Pulmonary artery endothelial cell (primary cell): ENCODE results near the gene COL23A1. TPM values are rescaled to one million over a fixed set of nuclear protein-coding genes. Genes with fewer than 3 reads are reported as not detected.

Experiments used
- DNase-seq: peaks from one replicate; pipeline ENCODE4 v3.0.0-alpha.2; 2011; ENCODE audit warnings: low read depth, low spot score
- total RNA-seq: library from RNA; depleted of rRNA; stranded (reverse); fragments of >200 nt; gene quantifications from 2 replicates; pipeline ENCODE4 v1.2.3, GENCODE V29; 2014

The COL23A1 gene
- total RNA-seq, 1 donor from 2014 or later, result not detected

- no peak for DNase-seq
These were observed 111.8 kb downstream of the COL23A1 start for GRCh38 chr5:178478370-178478769.

GRCh38 chr5:178477802-178478201 lies 112.4 kb downstream of the COL23A1 start:
- DNase-seq, result no peak

- no peak for DNase-seq
These were observed 113.0 kb downstream of the COL23A1 start for GRCh38 chr5:178476972-178477754.

DNA sequence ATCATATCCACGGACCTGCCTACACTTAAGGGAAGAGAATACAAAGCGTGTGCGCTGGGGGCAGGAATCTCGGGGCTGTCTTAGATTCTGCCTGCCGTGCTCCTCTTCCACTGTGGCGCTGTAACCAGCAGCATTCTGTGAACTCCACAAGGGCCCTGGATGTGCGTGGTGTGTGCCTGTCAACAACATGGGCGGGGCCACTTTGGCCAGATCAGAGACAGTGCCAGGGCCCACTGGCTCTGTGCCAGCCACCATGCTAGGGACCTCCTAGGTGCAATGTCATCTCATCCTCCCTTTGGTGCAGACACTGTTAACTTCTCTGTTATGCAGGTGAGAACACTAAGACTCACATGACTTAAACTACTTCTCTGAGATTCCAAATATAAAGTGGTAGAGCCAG lies 113.7 kb downstream of the COL23A1 start:
- DNase-seq, result no peak

- no peak for DNase-seq
These were observed 114.8 kb downstream of the COL23A1 start for GRCh38 chr5:178475422-178475821.

DNA sequence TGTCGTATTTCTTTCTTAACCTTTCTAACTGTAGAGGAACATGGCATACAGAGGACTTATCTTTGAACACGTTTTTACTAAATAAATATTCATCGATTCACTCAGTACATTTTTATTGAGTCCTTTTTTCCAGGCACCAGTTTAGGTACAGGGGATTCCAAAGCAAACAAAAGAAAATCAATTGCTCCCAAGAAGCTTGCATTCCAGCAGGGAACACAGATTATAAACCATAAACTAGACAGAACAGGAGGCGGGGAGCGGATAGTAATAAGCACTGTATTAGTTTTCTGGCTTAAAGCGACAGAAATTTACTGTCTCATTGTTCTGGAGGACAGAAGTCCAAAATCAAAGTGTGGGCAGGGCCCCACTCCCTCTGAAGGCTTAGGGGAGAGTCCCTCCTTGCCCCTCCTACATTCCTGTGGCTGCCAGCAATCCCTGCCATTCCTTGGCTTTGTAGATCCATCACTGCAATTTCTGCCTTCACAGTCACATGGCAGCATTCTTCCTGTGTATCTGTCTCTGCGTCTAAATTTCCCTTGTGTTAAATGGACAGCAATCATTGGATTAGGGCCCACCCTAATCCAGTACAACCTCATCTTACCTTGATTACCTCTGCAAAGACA lies 115.5 kb downstream of the COL23A1 start:
- no peak for DNase-seq

GRCh38 chr5:178473854-178474253 lies 116.3 kb downstream of the COL23A1 start:
- no peak for DNase-seq

DNA sequence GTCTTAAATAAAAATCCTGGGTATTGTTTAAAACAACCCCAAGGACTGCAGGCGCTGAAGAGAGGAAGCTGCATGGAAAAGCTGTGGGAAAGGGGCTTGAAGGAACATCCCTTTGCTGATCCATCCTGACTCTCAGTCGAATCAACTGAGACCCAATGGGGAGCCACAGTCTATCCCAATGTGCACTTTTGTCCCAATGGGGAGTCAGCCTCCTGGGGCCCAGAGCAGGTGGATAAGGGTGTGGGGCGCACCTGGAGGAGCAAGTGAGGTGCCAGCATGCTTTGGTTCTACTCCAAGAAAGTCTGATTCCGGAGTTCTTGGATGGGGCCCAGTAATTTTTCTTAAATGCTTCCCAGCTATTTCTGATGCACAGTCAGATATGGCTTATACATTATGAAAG lies 118.1 kb downstream of the COL23A1 start:
- no peak for DNase-seq

DNA sequence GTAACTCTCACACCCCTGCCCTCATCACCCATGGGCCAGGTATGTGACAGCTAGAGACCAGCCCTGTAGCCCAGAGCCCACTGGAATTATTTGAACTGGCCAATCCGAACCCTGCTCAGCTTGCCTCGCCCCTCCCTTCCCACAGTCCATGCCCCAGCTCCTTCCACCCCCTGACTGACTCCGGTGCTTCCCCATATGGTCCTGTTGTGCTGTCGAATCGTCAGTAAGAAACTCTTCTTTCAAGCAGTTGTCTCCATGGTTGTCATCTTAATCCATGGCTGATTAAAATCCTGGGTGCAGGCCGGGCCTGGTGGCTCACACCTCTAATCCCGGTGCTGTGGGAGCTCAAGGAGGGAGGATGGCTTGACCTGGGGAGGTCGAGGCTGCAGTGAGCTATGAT lies 118.5 kb downstream of the COL23A1 start:
- DNase-seq, result no peak

GRCh38 chr5:178470760-178471025 lies 119.5 kb downstream of the COL23A1 start:
- no peak for DNase-seq

DNA sequence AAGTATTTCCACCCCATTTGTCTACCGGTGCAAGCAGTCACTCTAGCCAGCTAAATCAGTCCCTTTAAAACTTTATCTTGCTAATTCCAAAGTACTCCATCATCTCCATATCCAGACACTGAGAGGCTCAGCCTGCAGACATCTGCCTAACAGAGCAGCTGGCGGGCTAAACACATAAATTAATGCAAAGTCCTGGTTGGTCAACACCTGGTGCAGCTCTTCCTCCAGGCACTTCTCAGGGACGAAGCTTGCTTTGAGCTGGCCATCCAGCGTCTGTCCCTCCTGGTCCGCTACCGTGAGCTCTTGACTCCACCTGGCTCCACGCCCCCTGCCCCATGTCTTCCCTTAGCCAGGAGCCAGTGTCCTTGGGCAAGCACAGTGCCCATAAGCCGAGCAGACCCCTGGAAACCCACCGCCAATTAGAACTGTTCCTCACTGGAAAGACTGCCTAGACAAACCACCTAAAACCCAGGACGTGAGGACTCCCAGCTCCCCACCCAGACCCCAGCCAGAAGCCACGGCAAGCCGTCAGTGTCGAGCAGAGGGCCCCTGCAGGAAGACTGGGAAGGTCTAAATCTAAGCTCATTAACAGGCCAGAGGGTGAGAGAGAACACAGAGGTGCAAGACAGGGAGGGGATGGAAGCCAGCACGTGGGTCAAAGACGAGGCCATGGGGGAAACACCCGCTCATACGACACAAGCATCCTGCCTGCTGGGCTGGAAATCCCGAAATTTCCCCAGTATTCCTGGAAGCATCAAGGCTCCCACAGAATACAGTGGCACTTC lies 120.0 kb downstream of the COL23A1 start:
- DNase-seq, result no peak

DNA sequence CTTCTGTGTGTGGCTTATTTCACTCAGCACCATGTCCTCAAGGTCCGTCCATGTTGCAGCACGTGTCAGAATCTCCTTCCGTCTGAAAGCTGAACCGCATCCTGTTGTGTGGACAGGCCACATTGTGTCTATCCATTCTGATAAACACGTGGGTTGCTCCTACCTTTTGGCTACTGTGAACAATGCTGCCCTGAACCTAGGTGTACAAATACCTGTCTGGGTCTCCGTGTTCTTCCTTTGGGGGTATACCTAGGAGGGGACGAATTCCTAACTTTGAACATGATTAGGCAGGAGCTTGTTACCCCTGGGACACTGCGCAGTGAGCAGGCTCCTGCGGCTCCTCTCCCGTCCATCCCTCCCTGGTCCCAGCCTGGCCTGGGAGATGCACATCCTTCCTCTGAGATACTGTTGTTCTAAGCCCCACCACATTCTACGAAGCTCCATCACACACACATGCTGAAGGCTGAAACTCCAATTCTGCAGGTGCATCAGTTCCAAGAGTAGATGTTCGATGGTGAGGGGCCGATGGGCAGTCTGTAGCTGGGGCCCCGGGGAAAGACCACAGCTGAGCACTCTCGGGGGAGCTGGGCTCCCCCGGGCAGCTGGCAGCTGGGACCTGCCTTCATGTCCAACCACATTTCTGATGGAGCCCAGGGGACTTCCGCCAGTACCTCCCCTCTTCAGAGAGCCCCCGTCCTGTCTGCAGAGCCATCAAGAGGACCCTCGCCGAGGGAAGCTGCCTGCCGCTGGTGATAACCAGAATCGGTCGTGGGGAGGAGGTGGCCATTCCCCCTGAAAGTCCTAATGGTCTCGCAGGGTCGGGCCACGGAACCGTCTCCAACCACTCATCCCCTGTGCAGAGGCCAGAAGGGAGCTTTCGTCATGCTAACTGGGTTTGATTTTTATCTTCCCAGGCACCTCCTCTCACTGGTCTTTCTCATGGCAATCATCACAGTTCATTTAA lies 120.9 kb downstream of the COL23A1 start:
- no peak for DNase-seq

- DNase-seq, result no peak
These were observed 122.0 kb downstream of the COL23A1 start for GRCh38 chr5:178468196-178468685.

- no peak for DNase-seq
These were observed 122.5 kb downstream of the COL23A1 start for GRCh38 chr5:178467568-178468195.

GRCh38 chr5:178467205-178467567 lies 123.0 kb downstream of the COL23A1 start:
- DNase-seq, result no peak

- DNase-seq, result no peak
These were observed 123.9 kb downstream of the COL23A1 start for GRCh38 chr5:178466342-178466741.

GRCh38 chr5:178465861-178466288 lies 124.3 kb downstream of the COL23A1 start:
- no peak for DNase-seq

GRCh38 chr5:178465228-178465860 lies 124.8 kb downstream of the COL23A1 start:
- DNase-seq, result no peak

GRCh38 chr5:178464431-178465048 lies 125.7 kb downstream of the COL23A1 start:
- no peak for DNase-seq
